ENCODE results near the gene FMC1.
A peak's percentile ranks its signal among the peaks of the same experiment; 100 is the strongest.

The FMC1 gene

GRCh38 chr7:139361523-139361922 lies 20.4 kb downstream of the FMC1 start:
- Histone ChIP-seq H4K20me1 (ENCODE audit: insufficient read depth, low read length) (peaks cover 57% of the 10 kb centered on the region), H3K9me3 (replicated peaks; ENCODE audit: insufficient read depth, low read length) (no peaks in the 10 kb centered on the region), H3K27ac (ENCODE audit: low read length) (no peak overlapping the region), H3K9ac (ENCODE audit: low read length) (peak overlapping the region; percentile 94), H3K4me3 (ENCODE audit: low read length) (peak overlapping the region; percentile 91), H3K36me3 (replicated peaks; ENCODE audit: insufficient read depth, low read length) (peaks cover 5% of the 10 kb centered on the region; the same call in 1 of the 2 replicates), H3K4me2 (ENCODE audit: low read depth, low read length) (peak overlapping the region; percentile 68), H3K9me2 (replicated peaks; ENCODE audit: insufficient read depth, low read length) (no peaks in the 10 kb centered on the region), H3K4me1 (ENCODE audit: low read length) (peaks cover 16% of the 10 kb centered on the region; the same call in 1 of the 2 replicates), H3K79me2 (ENCODE audit: low read length) (peaks cover 74% of the 10 kb centered on the region), H2AFZ (ENCODE audit: low read length) (no peak overlapping the region), H3F3A (ENCODE audit: insufficient read depth, low read length) (peaks cover 26% of the 10 kb centered on the region), H3K27me3 (replicated peaks; ENCODE audit: insufficient read depth, low read length) (no peaks in the 10 kb centered on the region)
- DNase-seq: no peak
- TF ChIP-seq CTCF (IDR thresholded peaks at IDR 0.05; ENCODE audit: low read length): no peak
- TF ChIP-seq EZH2 (optimal IDR thresholded peaks at IDR 0.05; ENCODE audit: low read depth, low read length): no peak
- TF ChIP-seq EZH2phosphoT487 (IDR thresholded peaks at IDR 0.05; ENCODE audit: low read length): no peak

DNA sequence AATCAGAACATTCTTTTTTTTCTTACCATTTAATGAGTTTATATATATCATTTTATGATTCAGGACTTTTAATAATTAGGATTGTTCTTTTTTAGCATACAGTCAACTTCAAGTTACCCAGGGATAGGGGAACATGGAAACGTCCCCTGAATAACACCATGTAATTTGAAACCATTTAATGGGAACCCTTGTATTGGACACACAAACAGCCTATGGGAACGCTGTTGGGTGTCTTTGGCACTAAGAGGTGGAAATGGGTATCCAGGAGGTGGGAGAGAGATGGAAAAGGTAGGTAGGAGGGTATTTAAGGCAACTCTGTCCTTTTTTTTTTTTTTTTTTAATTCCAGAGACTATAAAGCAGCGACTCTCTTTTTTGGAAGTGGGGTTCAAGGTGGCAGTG lies 21.2 kb downstream of the FMC1 start:
- no peaks in the 10 kb centered on the region for H3K27me3 ChIP-seq (replicated peaks; ENCODE audit: insufficient read depth, low read length)
- H3K9me3 ChIP-seq (replicated peaks; ENCODE audit: insufficient read depth, low read length): no peaks in the 10 kb centered on the region
- peaks cover 5% of the 10 kb centered on the region; the same call in 1 of the 2 replicates for H3K36me3 ChIP-seq (replicated peaks; ENCODE audit: insufficient read depth, low read length)
- DNase-seq: no peak
- H3K9me2 ChIP-seq (replicated peaks; ENCODE audit: insufficient read depth, low read length): no peaks in the 10 kb centered on the region
- peaks cover 16% of the 10 kb centered on the region; the same call in 1 of the 2 replicates for H3K4me1 ChIP-seq (ENCODE audit: low read length)
- H3K4me2 ChIP-seq (ENCODE audit: low read depth, low read length): peak overlapping the region; percentile 10; the same call in 1 of the 2 replicates
- peaks cover 81% of the 10 kb centered on the region for H3K79me2 ChIP-seq (ENCODE audit: low read length)
- no peak overlapping the region; the same call in 1 of the 2 replicates for H3K9ac ChIP-seq (ENCODE audit: low read length)
- TF ChIP-seq EZH2 (optimal IDR thresholded peaks at IDR 0.05; ENCODE audit: low read depth, low read length) (no peak), EZH2phosphoT487 (IDR thresholded peaks at IDR 0.05; ENCODE audit: low read length) (no peak), CTCF (IDR thresholded peaks at IDR 0.05; ENCODE audit: low read length) (no peak)
- H3K4me3 ChIP-seq (ENCODE audit: low read length): no peak overlapping the region
- H3K27ac ChIP-seq (ENCODE audit: low read length): no peak overlapping the region
- H4K20me1 ChIP-seq (ENCODE audit: insufficient read depth, low read length): peaks cover 61% of the 10 kb centered on the region
- H2AFZ ChIP-seq (ENCODE audit: low read length): no peak overlapping the region
- H3F3A ChIP-seq (ENCODE audit: insufficient read depth, low read length): peaks cover 26% of the 10 kb centered on the region

DNA sequence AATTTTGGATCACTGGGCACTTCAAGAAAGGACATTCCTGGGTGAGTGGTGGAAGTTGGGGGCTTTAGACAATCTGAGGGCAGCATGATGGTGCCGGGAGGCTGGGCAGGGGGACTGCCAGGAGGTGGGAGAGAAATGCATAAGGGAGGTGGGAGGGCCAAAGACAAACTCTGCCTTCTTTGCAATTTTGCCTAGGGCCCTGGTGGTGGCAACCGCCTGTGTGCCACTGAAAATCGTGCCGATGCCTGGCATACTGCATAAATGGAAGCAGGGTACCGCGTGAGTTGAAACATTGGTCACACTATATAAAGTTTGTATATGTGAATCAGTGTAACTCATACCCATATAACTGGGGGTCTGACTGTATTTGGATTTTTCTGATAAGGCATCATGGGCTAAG lies 21.8 kb downstream of the FMC1 start:
- Histone ChIP-seq H3K27me3 (replicated peaks; ENCODE audit: insufficient read depth, low read length) (no peaks in the 10 kb centered on the region), H4K20me1 (ENCODE audit: insufficient read depth, low read length) (peaks cover 68% of the 10 kb centered on the region)

More for the DNA sequence above, 21.8 kb downstream of the FMC1 start:
- peaks cover 16% of the 10 kb centered on the region; the same call in 1 of the 2 replicates for H3K4me1 ChIP-seq (ENCODE audit: low read length)
- H3K4me3 ChIP-seq (ENCODE audit: low read length): no peak overlapping the region
- H3K9ac ChIP-seq (ENCODE audit: low read length): no peak overlapping the region
- H3K27ac ChIP-seq (ENCODE audit: low read length): no peak overlapping the region
- H3K9me2 ChIP-seq (replicated peaks; ENCODE audit: insufficient read depth, low read length): no peaks in the 10 kb centered on the region
- H3F3A ChIP-seq (ENCODE audit: insufficient read depth, low read length): peaks cover 24% of the 10 kb centered on the region
- no peak for DNase-seq
- H3K9me3 ChIP-seq (replicated peaks; ENCODE audit: insufficient read depth, low read length): no peaks in the 10 kb centered on the region
- H2AFZ ChIP-seq (ENCODE audit: low read length): no peak overlapping the region
- H3K36me3 ChIP-seq (replicated peaks; ENCODE audit: insufficient read depth, low read length): peaks cover 10% of the 10 kb centered on the region; the same call in 1 of the 2 replicates
- TF ChIP-seq EZH2 (optimal IDR thresholded peaks at IDR 0.05; ENCODE audit: low read depth, low read length): no peak
- TF ChIP-seq CTCF (IDR thresholded peaks at IDR 0.05; ENCODE audit: low read length): no peak
- no peak for TF ChIP-seq EZH2phosphoT487 (IDR thresholded peaks at IDR 0.05; ENCODE audit: low read length)
- peaks cover 85% of the 10 kb centered on the region for H3K79me2 ChIP-seq (ENCODE audit: low read length)
- peak overlapping the region; percentile 10; the same call in 1 of the 2 replicates for H3K4me2 ChIP-seq (ENCODE audit: low read depth, low read length)

All from MM.1S (cell line).